Measurements from ENCODE around the gene C7orf57.

Gene C7orf57

DNA sequence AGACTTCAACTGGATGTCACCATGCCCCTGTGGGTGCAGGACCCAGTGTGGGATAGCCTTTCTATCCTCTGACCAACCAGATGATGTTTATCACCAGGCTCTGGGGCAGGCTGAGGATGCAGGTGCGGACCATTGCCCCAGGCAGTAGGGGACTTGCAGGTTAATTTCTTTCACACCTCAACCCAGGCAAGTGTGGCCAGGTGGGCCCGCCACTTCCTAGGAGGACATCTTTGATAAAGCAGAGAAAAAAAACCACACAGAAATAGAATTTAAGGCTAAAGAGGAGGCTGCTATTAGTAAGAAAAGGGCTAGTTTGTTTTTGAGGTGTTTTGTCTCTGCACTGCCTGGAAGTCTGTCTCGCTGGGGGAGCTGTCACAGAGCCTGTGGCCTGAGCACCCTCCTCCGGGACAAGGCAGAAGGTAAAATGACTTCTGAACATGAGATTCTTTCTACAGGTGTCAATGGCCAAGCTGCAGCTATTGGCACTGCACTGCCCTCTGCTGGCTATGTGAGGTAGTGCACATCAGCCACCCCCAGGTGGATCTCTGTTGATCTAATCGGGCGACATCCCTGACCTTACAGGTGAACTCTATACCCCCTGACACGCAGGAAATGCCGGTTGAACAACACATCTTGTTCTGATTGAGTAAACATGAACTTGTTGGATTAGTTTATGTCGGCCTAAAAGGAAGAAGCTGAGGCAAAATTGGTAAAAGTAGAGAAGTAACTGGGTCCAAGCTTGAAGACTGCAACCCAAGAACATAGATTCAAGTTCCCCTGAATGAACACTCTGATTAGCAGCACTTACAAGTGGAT is 74.7 kb downstream of the C7orf57 start:
- DNase-seq (ENCODE audit: low spot score): peak; percentile 78

DNA sequence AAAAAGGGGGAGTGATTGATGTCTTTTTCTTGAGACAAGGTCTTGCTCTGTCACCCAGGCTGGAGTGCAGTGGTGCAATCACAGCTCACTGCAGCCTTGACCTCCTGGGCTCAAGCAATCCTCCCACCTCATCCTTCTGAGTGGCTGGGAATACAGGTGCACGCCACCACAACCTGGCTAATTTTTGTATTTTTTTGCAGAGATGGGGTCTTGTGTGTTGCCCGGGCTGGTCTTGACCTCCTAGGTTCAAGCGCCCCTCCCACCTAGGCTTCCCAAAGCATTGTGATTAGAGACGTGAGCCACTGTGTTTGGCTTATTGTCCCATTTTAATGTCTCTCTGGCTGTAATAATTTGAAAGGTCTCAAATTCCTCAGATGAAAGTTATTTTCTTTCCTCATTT is 75.5 kb downstream of the C7orf57 start:
- no peak for DNase-seq (ENCODE audit: low spot score)
